GM21528 (cell line): ENCODE measurements around the gene GLI3.

Source experiments
- ATAC-seq: cut with Tn5 transposase; IDR thresholded peaks from one replicate; pipeline ENCODE4 v1.9.1; 2021; ENCODE audit warnings: mild to moderate bottlenecking, moderate library complexity; ENCODE audit not compliant: unreplicated experiment, low FRiP score

GLI3 gene

GRCh38 chr7:42091461-42092291 is 145.3 kb downstream of the GLI3 start:
- no peak for ATAC-seq

GRCh38 chr7:42090806-42091205 is 146.2 kb downstream of the GLI3 start:
- ATAC-seq = no peak

DNA sequence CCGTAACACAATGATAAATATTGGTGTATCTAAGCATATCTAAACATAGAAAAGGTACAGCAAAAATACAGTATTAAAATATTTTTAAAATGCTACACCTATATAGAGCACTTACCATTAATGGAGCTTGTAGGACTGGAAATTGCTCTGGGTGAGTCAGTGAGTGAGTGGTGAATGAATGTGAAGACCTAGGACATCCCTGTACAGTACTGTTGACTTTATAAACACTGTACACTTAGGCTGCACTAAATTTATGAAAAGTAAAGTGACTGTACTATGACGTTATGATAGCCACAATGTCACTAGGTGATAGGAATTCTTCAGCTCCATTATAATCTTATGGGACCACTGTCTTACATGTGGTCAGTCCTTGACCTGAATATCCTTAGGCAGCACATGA is 147.0 kb downstream of the GLI3 start:
- ATAC-seq = no peak

- no peak for ATAC-seq
Measured at GRCh38 chr7:42087616-42088015, 149.4 kb downstream of the GLI3 start.

GRCh38 chr7:42085531-42085930 is 151.5 kb downstream of the GLI3 start:
- no peak for ATAC-seq

DNA sequence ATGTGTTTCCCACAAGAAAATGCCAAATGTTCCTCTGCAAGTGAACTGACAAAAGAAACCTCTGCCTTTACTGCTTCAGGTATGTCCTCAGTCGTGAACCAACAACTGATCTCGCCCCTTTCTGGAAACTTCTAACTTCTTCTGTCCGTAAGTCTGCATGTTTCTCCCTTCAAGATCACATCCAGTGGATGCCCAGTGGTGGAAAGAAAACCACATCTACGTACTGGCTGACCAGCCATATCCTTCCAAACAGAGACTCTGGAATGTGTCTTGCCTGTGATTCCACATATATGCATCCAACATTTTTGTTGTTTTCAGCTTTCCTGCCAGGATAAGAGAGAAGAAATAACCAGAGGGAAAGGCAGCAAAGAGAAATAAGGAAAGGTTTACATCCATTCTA is 152.7 kb downstream of the GLI3 start:
- ATAC-seq = no peak

- ATAC-seq = no peak
Measured at GRCh38 chr7:42083284-42083683, 153.7 kb downstream of the GLI3 start.

- no peak for ATAC-seq
Measured at GRCh38 chr7:42082144-42082543, 154.9 kb downstream of the GLI3 start.

DNA sequence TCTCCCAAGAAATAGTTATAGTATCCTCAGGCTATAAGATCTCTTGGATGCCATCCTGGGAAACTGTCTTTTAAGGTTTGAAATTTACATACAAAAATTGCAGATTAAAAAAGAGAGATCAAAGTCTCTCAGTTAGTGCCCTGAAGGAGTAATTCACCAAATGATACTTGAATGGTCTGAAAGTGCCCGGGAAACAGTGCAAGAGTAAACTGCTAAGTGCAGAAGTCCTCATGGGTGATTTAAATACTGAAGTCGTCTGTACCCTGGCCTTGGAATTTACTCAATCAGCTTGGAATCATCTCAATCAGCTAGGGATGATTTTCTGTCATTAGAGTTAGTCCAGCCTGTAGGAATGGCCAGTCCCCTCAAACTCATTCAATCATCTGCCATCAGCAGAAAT is 155.3 kb downstream of the GLI3 start:
- no peak for ATAC-seq

DNA sequence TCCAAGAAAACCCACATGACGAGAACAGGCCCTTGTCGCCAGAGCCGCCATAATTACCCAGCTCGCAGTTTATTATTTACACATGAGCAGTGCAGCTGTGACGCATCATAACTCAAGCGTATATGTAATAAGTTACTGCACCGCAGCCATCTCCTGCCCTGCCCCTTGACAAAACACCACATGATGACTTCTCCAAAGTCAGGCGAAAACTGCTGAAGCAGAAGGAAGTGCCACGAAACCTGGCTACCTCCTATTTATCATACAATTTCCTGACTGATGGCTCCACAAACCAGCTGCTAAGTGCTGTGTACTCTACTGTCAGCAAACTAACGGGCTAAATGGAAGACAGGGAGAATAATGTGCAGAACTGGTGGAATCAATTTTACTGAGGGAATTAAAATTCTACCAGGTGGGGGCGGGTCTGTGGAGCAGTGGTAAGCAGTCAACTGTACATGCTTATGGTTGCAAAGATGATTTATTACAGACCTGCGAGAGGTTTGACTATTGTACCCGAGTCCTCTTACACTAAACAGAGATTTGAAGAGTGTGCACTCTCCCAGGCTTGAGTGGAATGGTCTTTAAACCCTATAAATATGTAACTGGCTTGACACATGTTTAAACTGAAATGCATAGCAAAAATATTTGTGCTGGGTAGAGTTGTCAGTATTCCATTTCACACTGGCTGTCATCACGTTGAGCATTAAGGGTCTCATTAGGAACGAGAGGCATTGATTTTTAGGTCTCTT is 156.0 kb downstream of the GLI3 start:
- ATAC-seq = no peak

DNA sequence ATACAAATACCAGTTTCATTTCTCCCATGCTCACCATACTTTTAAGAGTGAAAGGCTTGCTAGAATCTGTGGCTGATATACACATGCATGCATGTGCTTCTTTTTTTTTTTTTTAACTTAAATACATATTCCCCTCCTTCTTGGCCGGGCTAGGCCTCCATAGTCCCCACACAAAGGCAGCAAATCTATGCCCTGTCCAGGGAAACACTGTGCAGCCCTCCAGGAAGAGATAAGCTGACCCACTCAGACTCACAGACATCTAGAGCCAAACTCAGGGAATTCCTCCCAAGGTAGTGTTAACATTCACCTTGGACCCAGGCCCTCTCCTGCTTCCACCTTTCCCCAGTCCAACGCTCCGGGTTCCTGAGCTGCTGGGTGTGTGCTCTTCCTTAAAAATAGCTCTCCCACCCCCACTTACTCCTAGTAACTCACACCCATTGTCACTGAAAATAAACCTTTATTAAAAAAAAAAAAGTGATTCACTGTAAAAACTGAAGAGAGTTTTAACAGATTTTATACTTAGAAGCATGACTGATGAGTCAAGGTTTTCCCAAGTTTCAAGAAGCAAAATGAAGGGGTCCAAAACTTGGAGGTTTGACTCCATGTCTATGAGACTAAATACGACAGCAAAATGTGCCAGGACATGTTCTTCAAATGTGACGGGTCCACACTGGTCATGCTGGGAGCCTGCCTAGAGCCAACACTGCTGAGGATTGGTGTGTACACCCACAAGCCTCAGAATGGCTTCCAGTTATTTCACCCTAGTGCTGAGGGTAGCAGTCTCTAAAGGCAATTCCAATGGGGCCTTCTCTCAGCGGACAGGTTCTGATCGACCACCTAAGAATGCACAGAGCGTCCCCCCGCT is 159.5 kb downstream of the GLI3 start:
- ATAC-seq = no peak

GRCh38 chr7:42076870-42077269 is 160.1 kb downstream of the GLI3 start:
- no peak for ATAC-seq

DNA sequence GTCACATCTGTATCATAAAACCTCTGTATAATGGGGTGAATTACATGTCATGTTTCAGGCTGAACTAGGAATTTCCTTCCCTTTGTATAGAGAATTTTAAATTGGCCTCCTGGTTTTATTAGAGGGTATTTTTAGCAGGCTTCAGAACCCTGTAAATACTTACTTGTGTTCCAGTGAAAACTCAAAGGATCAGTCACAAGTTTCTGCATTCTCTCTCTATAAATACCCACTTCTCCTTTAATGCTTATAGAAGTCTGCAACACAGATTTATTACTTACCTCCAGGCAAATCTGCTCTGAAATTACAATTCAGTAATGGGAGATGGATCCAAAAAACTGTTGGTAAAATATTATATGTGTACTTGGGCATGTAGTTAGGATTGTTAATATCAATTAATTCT is 161.6 kb downstream of the GLI3 start:
- no peak for ATAC-seq

DNA sequence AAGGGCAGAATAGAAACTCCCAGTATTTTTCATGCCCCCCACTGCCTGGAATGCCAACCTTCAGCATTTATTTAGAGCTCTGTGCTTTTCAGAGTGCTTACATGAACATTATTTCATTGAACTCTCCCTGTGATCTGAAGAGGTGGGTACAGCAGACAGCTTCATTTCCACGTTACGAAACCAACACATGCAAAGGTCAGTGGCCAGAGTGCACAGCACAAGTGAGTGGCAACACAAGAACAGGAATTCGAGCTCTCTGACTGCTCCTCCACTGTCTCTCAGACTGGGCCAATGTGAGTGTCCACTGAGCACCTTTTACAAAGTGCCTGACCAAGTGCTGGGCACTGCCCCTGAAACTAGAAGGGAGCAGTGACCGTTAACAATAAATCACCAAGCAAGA is 162.9 kb downstream of the GLI3 start:
- no peak for ATAC-seq

DNA sequence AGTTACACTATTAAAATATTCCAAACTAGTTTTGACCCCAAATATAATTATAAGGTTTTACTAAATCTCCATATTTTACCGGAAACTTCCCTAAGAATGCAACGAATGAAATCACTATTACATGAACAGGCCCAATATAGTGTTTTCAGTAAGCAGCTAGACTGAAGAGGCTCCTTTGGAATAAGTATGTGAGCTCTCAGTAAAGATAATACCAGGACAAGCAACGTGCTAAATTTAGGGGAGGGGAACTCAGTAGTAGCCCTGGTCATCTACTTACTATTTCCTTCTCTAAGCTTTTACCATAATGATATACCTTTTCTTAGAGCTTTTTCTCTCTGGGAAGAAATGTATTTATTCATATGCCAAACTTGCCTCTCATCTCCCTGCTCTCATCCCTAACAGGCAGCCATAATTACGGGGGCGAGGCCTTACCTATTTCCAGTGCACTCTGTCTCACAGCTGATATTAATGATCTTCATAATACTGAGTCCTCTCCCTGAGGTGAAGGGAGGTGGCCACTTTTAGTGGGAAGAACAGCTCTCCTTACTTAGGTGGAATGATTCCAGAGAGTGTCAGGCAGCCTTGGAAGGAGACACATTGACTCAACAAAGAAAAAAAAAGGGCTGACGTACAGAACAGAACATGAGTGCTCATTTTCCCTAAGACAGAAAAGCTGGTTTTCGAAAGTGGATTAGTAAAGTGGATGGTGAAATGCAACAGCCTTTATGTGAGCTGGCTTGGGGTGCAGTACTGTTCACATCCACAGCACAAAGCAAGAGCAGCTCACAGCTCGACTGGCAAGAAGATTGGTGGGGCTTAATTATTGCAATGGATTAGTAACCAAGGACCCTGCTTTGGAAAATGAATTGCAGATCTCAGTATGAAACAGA is 165.4 kb downstream of the GLI3 start:
- ATAC-seq = no peak

DNA sequence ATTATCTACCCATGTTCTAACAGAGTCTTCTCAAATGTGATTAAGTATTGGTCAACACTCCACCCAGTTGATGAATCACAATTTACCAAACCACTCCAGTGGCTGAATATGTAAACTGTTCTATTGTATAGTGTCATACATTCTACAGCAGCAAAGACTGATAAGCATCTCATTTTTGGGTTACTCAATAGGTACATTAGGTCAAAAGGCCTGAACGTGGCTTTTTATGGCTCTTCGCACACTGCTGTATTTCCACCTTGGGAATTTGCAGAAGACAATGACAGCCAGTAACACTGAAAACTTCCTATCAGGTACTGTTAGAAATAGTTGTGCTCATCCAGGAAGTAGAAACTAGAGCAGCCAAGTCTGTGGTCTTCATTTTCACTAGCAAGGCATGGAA is 166.9 kb downstream of the GLI3 start:
- ATAC-seq = no peak

DNA sequence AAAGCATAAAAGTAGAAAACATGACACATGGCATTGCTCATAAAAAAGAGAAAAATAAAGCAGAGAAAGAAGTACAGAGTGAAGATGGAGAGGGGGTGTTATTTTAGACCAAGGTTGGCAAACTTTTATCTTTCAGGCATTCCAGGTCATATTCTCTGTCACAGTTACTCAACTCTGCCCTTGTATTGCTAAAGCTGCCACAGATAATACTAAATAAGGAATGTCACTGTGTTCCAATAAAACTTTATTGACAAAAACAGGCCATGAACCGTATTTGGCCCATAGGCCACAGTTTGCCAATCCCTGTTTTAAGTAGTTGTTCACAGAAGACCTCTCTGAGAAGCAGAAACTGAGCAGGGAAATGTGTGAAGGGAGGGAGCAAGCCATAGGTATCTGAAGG is 167.4 kb downstream of the GLI3 start:
- no peak for ATAC-seq

GRCh38 chr7:42068554-42069280 is 168.3 kb downstream of the GLI3 start:
- ATAC-seq = no peak

DNA sequence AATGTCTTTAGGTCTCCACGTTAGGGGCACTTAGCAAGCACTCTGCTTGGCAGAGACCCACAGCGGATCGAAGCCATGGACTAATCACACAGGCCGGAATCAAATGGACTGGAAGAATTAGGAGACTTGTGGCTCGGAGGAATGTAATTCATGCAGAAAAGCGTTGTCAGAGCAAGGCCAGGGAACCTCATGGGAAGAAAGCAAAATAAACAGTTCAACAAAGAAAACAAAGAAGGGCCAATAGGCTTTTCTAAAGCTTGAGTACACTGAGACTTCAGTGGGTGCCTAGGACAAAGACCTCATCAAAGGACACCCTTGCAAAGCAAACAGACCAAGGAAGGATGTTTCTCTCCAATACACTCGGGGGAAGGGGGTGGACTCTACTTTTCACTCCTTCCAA is 171.1 kb downstream of the GLI3 start:
- no peak for ATAC-seq
